Measurements from ENCODE around the gene ANKRD24. TPM values are rescaled to one million over a fixed set of nuclear protein-coding genes. Genes with fewer than 3 reads are reported as not detected.
"Not testable (repeated sequence)": the region's sequence is repeated elsewhere in the genome, so short reads cannot be mapped to it uniquely, and the experiment has no call there.

Gene ANKRD24
- total RNA-seq, 1 experiment from 2014 or later: 1.2 TPM

- no peaks in the 10 kb centered on the region for H3K36me3 Mint-ChIP-seq (ENCODE audit: insufficient read depth, unreplicated experiment)
These were observed 7.2 kb downstream of the ANKRD24 start for GRCh38 chr19:4189641-4190040.

GRCh38 chr19:4192537-4192936, 10.0 kb downstream of the ANKRD24 start:
- H3K36me3 Mint-ChIP-seq (ENCODE audit: insufficient read depth, unreplicated experiment); BruUV-seq (replicated peaks); CTCF ChIA-PET; intact Hi-C loops (cut with micrococcal nuclease); DNase-seq (ENCODE audit: unreplicated experiment); H3K4me3 Mint-ChIP-seq (ENCODE audit: unreplicated experiment); H3K27ac Mint-ChIP-seq (ENCODE audit: low read depth, unreplicated experiment); POLR2A ChIA-PET; H3K9me3 Mint-ChIP-seq (ENCODE audit: unreplicated experiment): not testable (repeated sequence)
- Mint-ChIP-seq H3K27me3 (ENCODE audit: insufficient read depth, unreplicated experiment) (peaks cover 24% of the 10 kb centered on the region), H3K4me1 (ENCODE audit: insufficient read depth, unreplicated experiment) (peaks cover 11% of the 10 kb centered on the region)

More at GRCh38 chr19:4189641-4190040, 7.2 kb downstream of the ANKRD24 start:
- intact Hi-C loops (cut with micrococcal nuclease): no loop called here
- no peaks in the 10 kb centered on the region for H3K9me3 Mint-ChIP-seq (ENCODE audit: unreplicated experiment)
- ChIA-PET CTCF (interaction anchor here (0.6 to 1.6 kb wide), 2 partner anchors 123 to 202 kb away, joined by 3 to 4 read pairs; partner anchors contain the start of gene ZBTB7A), POLR2A (no interaction called here)
- H3K27ac Mint-ChIP-seq (ENCODE audit: low read depth, unreplicated experiment): no peak overlapping the region
- H3K4me3 Mint-ChIP-seq (ENCODE audit: unreplicated experiment): no peak overlapping the region
- peaks cover 10% of the 10 kb centered on the region for H3K4me1 Mint-ChIP-seq (ENCODE audit: insufficient read depth, unreplicated experiment)
- H3K27me3 Mint-ChIP-seq (ENCODE audit: insufficient read depth, unreplicated experiment): peaks cover 8% of the 10 kb centered on the region
- TF ChIP-seq CTCF (IDR thresholded peaks at IDR 0.05; ENCODE audit: unreplicated experiment): no peak
- no TSS peak for BruUV-seq (replicated peaks)
- no peak for DNase-seq (ENCODE audit: unreplicated experiment)

GRCh38 chr19:4194353-4194752, 11.9 kb downstream of the ANKRD24 start:
- Mint-ChIP-seq H3K27ac (ENCODE audit: low read depth, unreplicated experiment) (no peak overlapping the region), H3K4me1 (ENCODE audit: insufficient read depth, unreplicated experiment) (peaks cover 15% of the 10 kb centered on the region), H3K36me3 (ENCODE audit: insufficient read depth, unreplicated experiment) (no peaks in the 10 kb centered on the region), H3K27me3 (ENCODE audit: insufficient read depth, unreplicated experiment) (peaks cover 42% of the 10 kb centered on the region), H3K9me3 (ENCODE audit: unreplicated experiment) (peaks cover 10% of the 10 kb centered on the region), H3K4me3 (ENCODE audit: unreplicated experiment) (no peak overlapping the region)
- ChIA-PET POLR2A (no interaction called here), CTCF (interaction anchor here (0.5 kb wide), 1 partner anchor 27 kb away, joined by 5 read pairs; no protein-coding TSS in a partner anchor)
- DNase-seq (ENCODE audit: unreplicated experiment): no peak
- intact Hi-C loops (cut with micrococcal nuclease): no loop called here
- no peak for TF ChIP-seq CTCF (IDR thresholded peaks at IDR 0.05; ENCODE audit: unreplicated experiment)
- BruUV-seq (replicated peaks): no TSS peak

- BruUV-seq (replicated peaks): no TSS peak
- no peak for DNase-seq (ENCODE audit: unreplicated experiment)
- intact Hi-C loops (cut with micrococcal nuclease): no loop called here
- peaks cover 15% of the 10 kb centered on the region for H3K4me1 Mint-ChIP-seq (ENCODE audit: insufficient read depth, unreplicated experiment)
- no peak overlapping the region for H3K27ac Mint-ChIP-seq (ENCODE audit: low read depth, unreplicated experiment)
- POLR2A ChIA-PET: no interaction called here
- CTCF ChIA-PET: interaction anchor here (0.7 kb wide), 1 partner anchor 186 kb away, joined by 3 read pairs; no protein-coding TSS in a partner anchor
- TF ChIP-seq CTCF (IDR thresholded peaks at IDR 0.05; ENCODE audit: unreplicated experiment): no peak
- peaks cover 10% of the 10 kb centered on the region for H3K9me3 Mint-ChIP-seq (ENCODE audit: unreplicated experiment)
- H3K4me3 Mint-ChIP-seq (ENCODE audit: unreplicated experiment): no peak overlapping the region
- H3K36me3 Mint-ChIP-seq (ENCODE audit: insufficient read depth, unreplicated experiment): no peaks in the 10 kb centered on the region
- H3K27me3 Mint-ChIP-seq (ENCODE audit: insufficient read depth, unreplicated experiment): peaks cover 51% of the 10 kb centered on the region
These were observed 13.5 kb downstream of the ANKRD24 start for GRCh38 chr19:4196009-4196408.

All from MCF 10A (cell line).